Upper lobe of right lung (tissue), 1 donor: Measurements from ENCODE around the gene SYNE1. TPM values are rescaled to one million over a fixed set of nuclear protein-coding genes. Genes with fewer than 3 reads are reported as not detected.

Experiments
- ATAC-seq: fragments of 200-7000 bp; cut with Tn5 transposase; one replicate; pipeline ENCODE4 v1.9.1; 2020; ENCODE audit warnings: mild to moderate bottlenecking, moderate library complexity
- DNase-seq: peaks from one replicate; pipeline ENCODE4 v3.0.0-alpha.2; 2020
- H3K27ac ChIP-seq: fragments of 200-600 bp; one replicate; pipeline ENCODE4 v1.8.0; 2022
- H3K27me3 ChIP-seq: fragments of 200-600 bp; one replicate; pipeline ENCODE4 v1.8.0; 2022; ENCODE audit warnings: mild to moderate bottlenecking
- H3K36me3 ChIP-seq: fragments of 200-600 bp; one replicate; pipeline ENCODE4 v1.8.0; 2022
- H3K4me1 ChIP-seq: fragments of 200-600 bp; one replicate; pipeline ENCODE4 v1.8.0; 2022
- H3K4me3 ChIP-seq: fragments of 200-600 bp; one replicate; pipeline ENCODE4 v1.8.0; 2022; ENCODE audit warnings: mild to moderate bottlenecking
- H3K9me3 ChIP-seq: fragments of 200-600 bp; one replicate; pipeline ENCODE4 v1.8.0; 2022
- intact Hi-C: fragments of 100-400 bp; cut with DNase I; formaldehyde crosslinking; loops from one replicate; pipeline ENCODE4 v1.11.0; 2022
- total RNA-seq: library from RNA; stranded (reverse); fragmentation: NEBNext Ultra II Directional; extraction: Animal tissue kit (Norgen Biotek cat#: 25700); gene quantifications from one replicate; pipeline ENCODE4 v1.2.1, GENCODE V29; 2021
- TF ChIP-seq, protein P1 (sequence below): fragments of 200-600 bp; IDR thresholded peaks from one replicate; pipeline ENCODE4 v1.8.0; 2022; ENCODE audit warnings: antibody characterized with exemption
- donor health status: DM: no; HTN: yes; CAD: no; lungs with severe emphysema.

Gene SYNE1
- total RNA-seq, 1 donor from 2014 or later, result 168 TPM

DNA sequence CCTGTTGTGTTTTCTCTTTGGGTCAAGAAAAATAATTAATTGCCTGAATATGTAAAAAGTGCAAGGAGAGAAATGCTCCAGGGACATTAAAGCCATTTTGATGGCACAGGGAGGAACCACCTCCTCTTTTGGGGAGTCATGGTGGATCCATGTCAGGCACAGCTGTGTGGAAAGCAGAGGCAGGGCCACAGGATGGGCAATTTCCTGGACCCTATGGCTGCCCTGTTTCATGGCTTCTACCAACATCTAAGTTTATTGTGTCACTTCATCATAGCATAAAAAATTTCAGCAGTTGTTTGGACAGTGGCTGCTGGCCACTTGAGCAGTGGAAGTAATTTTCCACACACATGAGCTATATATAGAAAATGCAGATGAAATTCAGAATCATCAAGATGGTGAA, 238.2 kb downstream of the SYNE1 start:
- H3K36me3 ChIP-seq, result no peaks in the 10 kb centered on the region
- H3K9me3 ChIP-seq, result no peaks in the 10 kb centered on the region
- TF ChIP-seq, protein P1, sequence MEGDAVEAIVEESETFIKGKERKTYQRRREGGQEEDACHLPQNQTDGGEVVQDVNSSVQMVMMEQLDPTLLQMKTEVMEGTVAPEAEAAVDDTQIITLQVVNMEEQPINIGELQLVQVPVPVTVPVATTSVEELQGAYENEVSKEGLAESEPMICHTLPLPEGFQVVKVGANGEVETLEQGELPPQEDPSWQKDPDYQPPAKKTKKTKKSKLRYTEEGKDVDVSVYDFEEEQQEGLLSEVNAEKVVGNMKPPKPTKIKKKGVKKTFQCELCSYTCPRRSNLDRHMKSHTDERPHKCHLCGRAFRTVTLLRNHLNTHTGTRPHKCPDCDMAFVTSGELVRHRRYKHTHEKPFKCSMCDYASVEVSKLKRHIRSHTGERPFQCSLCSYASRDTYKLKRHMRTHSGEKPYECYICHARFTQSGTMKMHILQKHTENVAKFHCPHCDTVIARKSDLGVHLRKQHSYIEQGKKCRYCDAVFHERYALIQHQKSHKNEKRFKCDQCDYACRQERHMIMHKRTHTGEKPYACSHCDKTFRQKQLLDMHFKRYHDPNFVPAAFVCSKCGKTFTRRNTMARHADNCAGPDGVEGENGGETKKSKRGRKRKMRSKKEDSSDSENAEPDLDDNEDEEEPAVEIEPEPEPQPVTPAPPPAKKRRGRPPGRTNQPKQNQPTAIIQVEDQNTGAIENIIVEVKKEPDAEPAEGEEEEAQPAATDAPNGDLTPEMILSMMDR, result no peak
- peak overlapping the region; percentile 56 for H3K27ac ChIP-seq
- no peak overlapping the region for H3K4me3 ChIP-seq
- no peaks in the 10 kb centered on the region for H3K27me3 ChIP-seq
- H3K4me1 ChIP-seq, result peaks cover 16% of the 10 kb centered on the region
- ATAC-seq, result no peak
- DNase-seq, result no peak
- intact Hi-C loops, result no loop called here

DNA sequence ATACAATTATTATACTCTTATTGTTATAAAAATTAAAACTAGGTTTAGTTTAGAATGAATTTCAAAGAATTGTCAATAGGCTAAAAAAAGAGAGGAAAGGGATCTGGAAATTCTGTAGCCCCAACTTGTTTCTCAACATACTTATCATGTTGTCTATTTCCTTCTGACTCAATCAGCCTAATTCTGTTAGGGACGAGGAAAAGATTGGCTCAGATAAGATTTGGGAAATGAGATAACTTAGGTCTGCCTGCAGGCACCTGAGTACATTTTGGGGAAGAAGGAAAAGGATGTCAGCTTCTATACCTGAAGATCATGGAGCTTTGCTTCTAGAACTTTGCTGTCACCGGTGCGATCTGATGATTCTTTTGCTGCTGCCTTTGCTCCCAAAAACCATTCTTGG, 238.8 kb downstream of the SYNE1 start:
- H3K27ac ChIP-seq, result no peak overlapping the region
- H3K4me1 ChIP-seq, result peaks cover 16% of the 10 kb centered on the region
- H3K27me3 ChIP-seq, result no peaks in the 10 kb centered on the region
- DNase-seq, result no peak
- intact Hi-C loops, result no loop called here
- ATAC-seq, result no peak
- TF ChIP-seq, protein P1, result no peak
- no peak overlapping the region for H3K4me3 ChIP-seq
- no peaks in the 10 kb centered on the region for H3K36me3 ChIP-seq
- no peaks in the 10 kb centered on the region for H3K9me3 ChIP-seq

DNA sequence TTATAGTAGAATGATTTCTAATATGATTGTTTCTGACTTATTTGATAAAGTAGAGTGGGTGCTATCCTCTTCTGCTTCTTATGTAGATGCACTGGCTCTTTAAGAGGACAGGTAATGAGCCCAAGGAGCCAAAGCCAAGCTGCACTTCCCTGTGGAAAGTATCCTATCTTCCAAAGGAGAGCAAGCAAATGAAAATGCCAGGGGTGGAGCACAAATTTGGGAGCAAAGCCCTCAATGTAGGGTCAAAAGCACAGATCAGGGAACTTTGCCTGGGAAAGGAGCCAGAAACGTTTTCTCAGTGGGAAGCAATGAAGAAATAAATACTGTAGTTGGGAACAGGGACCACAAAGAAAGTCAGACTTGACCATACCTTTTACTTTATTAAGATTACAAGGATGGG, 242.9 kb downstream of the SYNE1 start:
- Histone ChIP-seq H3K4me3 (no peak overlapping the region), H3K4me1 (peaks cover 9% of the 10 kb centered on the region), H3K36me3 (no peaks in the 10 kb centered on the region), H3K27me3 (no peaks in the 10 kb centered on the region), H3K27ac (no peak overlapping the region), H3K9me3 (no peaks in the 10 kb centered on the region)
- TF ChIP-seq, protein P1, result no peak
- ATAC-seq (no peak), DNase-seq (no peak)
- intact Hi-C loops, result no loop called here

DNA sequence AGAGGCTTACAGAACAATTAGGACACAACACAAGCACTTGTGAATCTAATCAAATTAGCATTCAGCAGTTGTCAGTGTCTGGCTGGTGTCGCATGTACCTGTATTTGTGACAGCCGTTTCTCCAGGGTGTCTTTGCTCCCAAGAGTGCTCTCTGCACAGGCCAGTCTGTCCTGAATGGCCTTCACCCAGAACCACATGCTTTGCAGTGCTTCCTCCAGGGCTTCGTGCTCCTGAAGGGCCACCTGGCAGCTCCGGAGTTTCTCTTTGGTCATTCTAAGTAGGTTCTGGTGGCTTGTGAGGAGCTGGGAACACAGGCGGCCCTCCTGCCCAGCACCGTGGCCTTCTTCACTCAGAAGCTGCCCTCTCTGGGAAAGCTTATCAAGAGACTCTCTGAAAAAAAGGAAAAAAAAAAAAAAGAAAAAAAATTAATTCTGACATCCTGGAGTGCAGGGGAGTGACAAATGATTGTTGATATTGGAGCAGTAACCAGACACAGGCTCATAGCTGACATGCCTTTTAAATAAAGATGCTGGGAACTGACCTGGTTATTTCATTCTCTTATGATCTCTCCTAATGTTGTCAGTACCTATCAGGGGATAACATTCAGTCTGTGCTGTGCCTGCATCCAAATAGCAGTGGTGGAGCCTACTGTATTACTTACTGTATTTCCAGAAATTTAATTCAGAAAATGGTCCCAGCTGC, 245.8 kb downstream of the SYNE1 start:
- no peaks in the 10 kb centered on the region for H3K36me3 ChIP-seq
- ATAC-seq (peak; percentile 39), DNase-seq (no peak)
- no peaks in the 10 kb centered on the region for H3K9me3 ChIP-seq
- no peak overlapping the region for H3K4me3 ChIP-seq
- intact Hi-C loops, result no loop called here
- no peaks in the 10 kb centered on the region for H3K4me1 ChIP-seq
- TF ChIP-seq, protein P1, result no peak
- H3K27me3 ChIP-seq, result no peaks in the 10 kb centered on the region
- H3K27ac ChIP-seq, result no peak overlapping the region

DNA sequence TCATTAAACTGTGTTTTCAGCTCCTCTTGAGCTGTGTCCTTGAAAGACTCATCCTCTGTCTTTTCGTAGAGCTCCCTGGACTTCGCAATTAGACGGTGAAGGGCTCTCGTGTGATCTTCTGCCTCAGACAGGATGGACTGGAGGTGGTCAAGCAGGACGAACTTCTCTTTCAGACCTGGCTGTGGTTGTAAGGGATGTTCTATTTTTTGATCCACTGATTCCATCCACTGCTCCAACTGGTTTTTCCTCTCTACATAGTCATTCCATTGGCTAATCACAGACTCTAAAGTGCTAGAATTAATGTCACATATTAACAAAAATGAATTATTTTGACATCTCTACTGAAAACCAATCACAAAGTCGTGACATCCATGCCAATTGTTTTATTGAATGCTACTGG, 250.1 kb downstream of the SYNE1 start:
- ATAC-seq, result no peak
- DNase-seq, result no peak
- Histone ChIP-seq H3K9me3 (no peaks in the 10 kb centered on the region), H3K4me1 (no peaks in the 10 kb centered on the region), H3K4me3 (no peak overlapping the region), H3K36me3 (no peaks in the 10 kb centered on the region), H3K27me3 (no peaks in the 10 kb centered on the region), H3K27ac (no peak overlapping the region)
- intact Hi-C loops, result no loop called here
- TF ChIP-seq, protein P1, result no peak

DNA sequence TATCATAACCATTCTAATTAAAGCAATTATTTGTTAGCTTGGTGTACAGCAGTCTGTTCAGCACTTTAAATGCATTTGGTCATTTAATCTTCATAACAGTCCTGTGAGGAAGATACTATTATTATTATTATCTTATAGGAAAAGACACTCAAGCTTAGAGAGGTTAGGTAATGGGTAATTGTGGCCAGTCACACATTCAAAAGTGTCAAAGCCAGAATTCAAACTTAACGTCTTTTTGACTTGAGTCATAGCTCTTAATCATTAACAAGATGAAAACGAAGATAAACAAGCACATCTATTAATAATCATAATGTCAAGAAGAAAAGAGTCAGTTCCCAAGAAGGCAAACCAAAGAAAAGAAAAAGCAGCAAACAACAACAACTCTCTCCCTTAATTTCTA, 251.0 kb downstream of the SYNE1 start:
- TF ChIP-seq, protein P1, result no peak
- Histone ChIP-seq H3K9me3 (no peaks in the 10 kb centered on the region), H3K4me1 (no peaks in the 10 kb centered on the region), H3K4me3 (no peak overlapping the region), H3K27me3 (no peaks in the 10 kb centered on the region), H3K36me3 (no peaks in the 10 kb centered on the region), H3K27ac (no peak overlapping the region)
- intact Hi-C loops, result no loop called here
- ATAC-seq (no peak), DNase-seq (no peak)
